C4-2B (cell line): ENCODE data around the gene STRA6.

Experiments
- H3K27ac ChIP-seq: fragments of 450-650 bp; 2 replicates; pipeline ENCODE4 v1.5.1; 2017
- ZFX ChIP-seq: fragments of 450-650 bp; IDR thresholded peaks from 2 replicates; pipeline ENCODE4 v1.6.1; 2017
- TF ChIP-seq, protein P1 (sequence below): fragments of 450-650 bp; conservative IDR thresholded peaks from 2 replicates; pipeline ENCODE4 v1.5.1; 2017; ENCODE audit warnings: mild to moderate bottlenecking

STRA6 gene

DNA sequence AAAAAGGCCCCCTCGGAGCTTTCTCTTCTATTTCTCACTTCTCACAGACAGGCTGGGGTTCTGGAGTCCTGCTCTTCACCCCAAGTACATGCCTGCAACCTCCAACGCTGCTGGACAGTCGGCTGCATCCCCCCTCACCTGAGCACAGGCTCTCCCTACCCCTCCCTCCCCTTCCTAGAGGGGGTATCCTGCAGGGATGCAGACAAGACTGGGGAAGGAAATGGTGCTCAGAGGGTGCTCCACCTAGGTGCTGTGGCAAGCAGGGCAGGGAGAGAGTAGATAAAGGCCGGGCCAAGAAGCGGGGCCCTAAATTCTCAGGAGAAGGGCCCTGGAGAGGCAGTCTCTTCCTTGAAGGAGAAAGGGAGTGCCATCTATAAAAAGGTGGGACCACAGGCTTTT lies 7.0 kb upstream of the STRA6 start:
- TF ChIP-seq ZFX: no peak
- TF ChIP-seq, protein P1, sequence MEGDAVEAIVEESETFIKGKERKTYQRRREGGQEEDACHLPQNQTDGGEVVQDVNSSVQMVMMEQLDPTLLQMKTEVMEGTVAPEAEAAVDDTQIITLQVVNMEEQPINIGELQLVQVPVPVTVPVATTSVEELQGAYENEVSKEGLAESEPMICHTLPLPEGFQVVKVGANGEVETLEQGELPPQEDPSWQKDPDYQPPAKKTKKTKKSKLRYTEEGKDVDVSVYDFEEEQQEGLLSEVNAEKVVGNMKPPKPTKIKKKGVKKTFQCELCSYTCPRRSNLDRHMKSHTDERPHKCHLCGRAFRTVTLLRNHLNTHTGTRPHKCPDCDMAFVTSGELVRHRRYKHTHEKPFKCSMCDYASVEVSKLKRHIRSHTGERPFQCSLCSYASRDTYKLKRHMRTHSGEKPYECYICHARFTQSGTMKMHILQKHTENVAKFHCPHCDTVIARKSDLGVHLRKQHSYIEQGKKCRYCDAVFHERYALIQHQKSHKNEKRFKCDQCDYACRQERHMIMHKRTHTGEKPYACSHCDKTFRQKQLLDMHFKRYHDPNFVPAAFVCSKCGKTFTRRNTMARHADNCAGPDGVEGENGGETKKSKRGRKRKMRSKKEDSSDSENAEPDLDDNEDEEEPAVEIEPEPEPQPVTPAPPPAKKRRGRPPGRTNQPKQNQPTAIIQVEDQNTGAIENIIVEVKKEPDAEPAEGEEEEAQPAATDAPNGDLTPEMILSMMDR: no peak
- no peak overlapping the region for H3K27ac ChIP-seq

DNA sequence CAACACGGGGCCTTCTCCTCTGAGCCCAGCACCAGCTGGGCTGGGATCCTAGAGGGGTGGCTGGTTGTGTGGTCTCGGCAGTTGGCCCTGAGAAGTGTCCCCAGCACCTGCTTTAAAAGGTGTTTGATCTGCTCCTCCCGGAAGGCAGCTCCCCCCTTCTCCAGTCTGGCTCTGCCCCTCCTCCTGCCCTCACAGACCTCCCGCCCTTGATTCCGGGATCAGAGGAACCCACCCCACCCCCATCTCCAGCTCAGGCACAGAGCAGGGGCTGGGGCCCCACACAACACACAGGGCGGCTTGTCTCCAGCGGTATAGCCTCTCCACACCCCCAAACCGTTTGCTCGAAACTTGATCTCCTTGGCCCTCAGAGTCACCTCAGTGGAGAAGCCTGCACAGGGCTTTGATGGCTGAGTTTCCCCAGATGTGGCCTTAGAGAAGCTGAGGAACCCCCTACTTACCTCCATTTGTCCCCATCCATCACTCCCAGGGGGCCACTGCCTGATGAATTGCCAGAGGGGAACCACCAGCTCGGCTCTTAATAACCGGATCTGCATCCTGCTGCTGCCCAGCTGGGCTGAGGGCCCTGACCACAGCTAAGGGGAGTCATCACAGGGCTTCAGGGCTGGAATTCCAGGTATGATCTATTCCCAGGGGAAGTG lies 6.4 kb upstream of the STRA6 start:
- TF ChIP-seq, protein P1: no peak
- TF ChIP-seq ZFX: no peak
- H3K27ac ChIP-seq: no peak overlapping the region

DNA sequence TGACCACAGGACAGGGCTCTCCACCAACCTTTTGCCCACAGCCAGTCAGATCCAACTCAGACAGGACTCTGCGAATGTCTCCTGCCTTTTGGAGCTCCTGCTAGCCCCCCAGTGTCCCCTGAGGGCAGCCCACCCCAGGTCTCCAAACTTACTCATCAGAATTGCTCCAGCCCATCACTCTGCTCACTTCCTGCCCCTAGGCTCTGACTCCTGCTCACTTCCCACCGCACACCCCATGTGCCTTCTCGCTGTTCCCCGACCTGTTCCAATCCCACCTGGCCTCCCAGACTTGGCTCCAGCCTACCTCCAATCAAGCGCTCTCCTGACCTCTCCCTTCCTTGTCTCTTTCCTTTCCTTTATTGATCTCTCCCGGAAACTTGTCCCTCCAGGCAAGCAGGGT lies 5.9 kb upstream of the STRA6 start:
- no peak overlapping the region for H3K27ac ChIP-seq
- no peak for TF ChIP-seq ZFX
- TF ChIP-seq, protein P1: no peak

DNA sequence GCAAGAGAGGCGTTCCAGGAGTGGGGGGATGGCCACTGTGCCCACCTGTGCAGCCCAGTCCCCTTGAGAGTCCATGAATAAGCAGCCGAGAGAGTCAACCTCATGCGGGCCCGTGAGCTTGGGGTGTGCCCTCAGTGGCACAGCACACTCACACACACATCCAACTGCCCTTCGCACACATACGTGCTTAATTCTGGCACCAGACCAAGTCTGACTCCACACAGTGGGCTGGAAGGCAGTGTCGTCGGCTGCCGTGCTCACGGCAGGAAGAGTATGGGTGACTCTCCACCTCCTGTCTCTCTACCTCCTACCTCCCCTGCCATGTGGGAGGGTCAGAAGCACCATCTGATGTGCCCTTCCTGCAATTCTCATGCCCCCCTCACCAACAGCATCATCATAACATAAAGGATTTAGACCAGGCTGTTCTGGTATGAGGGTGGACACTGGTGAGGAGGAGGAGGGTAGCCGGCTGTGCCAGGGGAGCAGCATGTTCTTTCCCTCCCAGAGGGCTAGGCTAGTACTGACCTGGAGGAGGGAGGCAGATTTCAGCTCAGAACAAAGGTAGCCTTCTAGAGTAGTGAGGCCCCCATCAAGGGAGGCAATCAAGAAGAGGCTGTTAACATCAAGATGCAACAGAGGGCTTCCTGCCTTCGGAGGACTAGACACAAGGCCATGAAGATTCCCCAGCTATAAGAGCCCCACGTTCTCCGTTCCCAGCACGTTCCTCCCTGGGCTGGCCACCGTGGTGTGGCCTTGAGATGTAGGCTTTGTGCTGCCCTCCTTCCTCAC lies 5.3 kb upstream of the STRA6 start:
- H3K27ac ChIP-seq: no peak overlapping the region
- TF ChIP-seq, protein P1: no peak
- no peak for TF ChIP-seq ZFX

DNA sequence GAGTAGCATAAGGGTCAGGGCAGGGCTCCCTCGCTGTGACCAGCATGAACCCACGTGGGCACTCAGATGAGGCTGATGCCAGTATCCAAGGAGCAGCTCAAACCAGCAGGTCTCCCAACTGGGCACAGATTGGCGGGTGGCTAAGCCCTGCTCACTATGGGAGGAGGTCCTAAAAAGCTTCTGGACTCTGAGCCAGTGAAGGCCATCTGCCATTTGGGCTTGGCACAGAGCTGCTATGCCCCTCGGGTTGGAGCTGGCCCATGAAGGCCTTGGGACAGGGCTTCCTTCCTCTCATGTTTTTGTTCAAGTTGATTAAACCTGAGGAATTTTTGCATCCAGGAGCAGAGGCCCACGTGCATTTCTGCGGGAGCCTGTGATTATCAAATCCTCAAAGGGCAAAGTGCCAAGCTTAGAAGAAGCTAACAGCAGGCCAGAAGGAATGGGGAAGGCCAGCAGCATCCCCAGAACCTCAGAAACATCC lies 4.3 kb upstream of the STRA6 start:
- TF ChIP-seq, protein P1: no peak
- TF ChIP-seq ZFX: no peak
- H3K27ac ChIP-seq: no peak overlapping the region

DNA sequence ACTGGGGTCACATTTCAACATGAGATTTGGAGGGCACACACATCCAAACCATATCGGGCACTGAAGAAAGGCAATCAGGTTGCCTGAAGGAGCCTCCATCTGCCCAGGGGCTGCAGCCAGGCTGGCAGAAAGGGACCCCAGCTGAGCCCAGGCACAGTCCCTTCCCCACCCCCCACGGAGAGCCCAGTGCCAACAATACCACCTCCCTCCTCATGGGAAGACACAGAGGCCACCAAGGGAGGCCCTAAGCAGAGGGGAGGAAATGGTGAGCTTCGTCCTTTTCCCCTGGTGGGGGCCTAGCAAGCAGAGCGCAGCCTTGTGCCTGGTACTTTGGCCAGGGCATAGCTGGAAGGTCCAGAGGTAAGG lies 3.0 kb upstream of the STRA6 start:
- no peak overlapping the region for H3K27ac ChIP-seq

More for the DNA sequence above, 3.0 kb upstream of the STRA6 start:
- TF ChIP-seq, protein P1: no peak
- TF ChIP-seq ZFX: no peak
